GM12801 (cell line): ENCODE measurements around the gene ME3.

Experiments used
- TF ChIP-seq, protein P1 (sequence below): IDR thresholded peaks from one replicate; pipeline ENCODE4 v1.5.1; 2011; ENCODE audit warnings: control low read depth; ENCODE audit not compliant: insufficient read length; ENCODE audit errors: extremely low read depth

The ME3 gene

DNA sequence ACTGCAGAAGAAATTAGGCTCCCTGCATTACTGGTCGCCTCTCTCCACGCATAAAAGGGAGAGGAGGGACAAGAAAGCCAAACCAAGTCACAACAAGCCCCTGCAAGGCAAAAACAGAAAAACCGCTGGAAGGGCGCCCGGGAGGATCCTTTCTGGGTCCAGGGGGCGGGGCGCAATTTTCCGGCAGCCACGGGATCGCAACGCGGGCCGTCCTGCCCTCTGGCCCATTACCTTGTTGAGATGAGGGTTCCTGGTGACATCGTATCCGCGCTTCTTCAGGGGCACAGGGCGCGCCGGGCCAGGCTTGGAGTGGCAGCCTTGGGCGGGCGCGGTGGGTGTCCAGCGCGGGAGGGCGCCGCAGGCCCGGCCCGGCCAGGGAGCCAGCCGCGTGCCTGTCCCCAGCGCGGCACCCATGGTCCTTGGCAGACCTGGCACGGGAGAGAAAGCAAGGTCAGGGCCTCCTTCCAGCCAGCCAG is 847 bp downstream of the ME3 start:
- TF ChIP-seq, protein P1, sequence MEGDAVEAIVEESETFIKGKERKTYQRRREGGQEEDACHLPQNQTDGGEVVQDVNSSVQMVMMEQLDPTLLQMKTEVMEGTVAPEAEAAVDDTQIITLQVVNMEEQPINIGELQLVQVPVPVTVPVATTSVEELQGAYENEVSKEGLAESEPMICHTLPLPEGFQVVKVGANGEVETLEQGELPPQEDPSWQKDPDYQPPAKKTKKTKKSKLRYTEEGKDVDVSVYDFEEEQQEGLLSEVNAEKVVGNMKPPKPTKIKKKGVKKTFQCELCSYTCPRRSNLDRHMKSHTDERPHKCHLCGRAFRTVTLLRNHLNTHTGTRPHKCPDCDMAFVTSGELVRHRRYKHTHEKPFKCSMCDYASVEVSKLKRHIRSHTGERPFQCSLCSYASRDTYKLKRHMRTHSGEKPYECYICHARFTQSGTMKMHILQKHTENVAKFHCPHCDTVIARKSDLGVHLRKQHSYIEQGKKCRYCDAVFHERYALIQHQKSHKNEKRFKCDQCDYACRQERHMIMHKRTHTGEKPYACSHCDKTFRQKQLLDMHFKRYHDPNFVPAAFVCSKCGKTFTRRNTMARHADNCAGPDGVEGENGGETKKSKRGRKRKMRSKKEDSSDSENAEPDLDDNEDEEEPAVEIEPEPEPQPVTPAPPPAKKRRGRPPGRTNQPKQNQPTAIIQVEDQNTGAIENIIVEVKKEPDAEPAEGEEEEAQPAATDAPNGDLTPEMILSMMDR: no peak

DNA sequence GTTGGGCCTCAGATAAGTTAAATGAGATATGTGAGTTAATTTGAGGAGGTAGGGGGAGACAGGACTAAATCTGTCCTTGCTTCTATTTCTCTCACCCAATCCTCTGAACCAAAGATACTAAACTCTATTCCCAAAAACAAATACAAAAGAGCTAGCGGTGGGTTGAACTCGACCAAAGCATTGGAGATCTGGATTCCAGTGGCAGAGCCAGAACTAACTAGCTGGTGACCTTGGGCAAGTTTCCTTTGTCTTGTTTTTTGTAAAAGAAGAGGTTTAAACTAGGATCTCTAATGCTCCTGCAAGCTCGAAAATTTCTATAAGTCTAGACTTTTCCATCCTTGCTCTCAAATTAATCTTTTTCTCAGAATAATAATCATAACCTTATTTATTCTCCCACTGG is 1.5 kb downstream of the ME3 start:
- TF ChIP-seq, protein P1: no peak

- TF ChIP-seq, protein P1: no peak
These were observed 2.2 kb downstream of the ME3 start for GRCh38 chr11:86670181-86670580.

- TF ChIP-seq, protein P1: no peak
These were observed 3.0 kb downstream of the ME3 start for GRCh38 chr11:86669424-86669823.

- TF ChIP-seq, protein P1: no peak
These were observed 3.5 kb downstream of the ME3 start for GRCh38 chr11:86668929-86669328.

- TF ChIP-seq, protein P1: no peak
These were observed 6.2 kb downstream of the ME3 start for GRCh38 chr11:86666193-86666592.

- TF ChIP-seq, protein P1: no peak
These were observed 7.5 kb downstream of the ME3 start for GRCh38 chr11:86664930-86665329.

- TF ChIP-seq, protein P1: no peak
These were observed 8.7 kb downstream of the ME3 start for GRCh38 chr11:86663761-86664160.
